HS-5 (cell line): ENCODE data around the gene COX5A.
A peak's percentile ranks its signal among the peaks of the same experiment; 100 is the strongest.

Experiments
- DNase-seq: peaks from one replicate; pipeline ENCODE4 v3.0.0-alpha.2; 2012; ENCODE audit warnings: low read depth

COX5A gene

DNA sequence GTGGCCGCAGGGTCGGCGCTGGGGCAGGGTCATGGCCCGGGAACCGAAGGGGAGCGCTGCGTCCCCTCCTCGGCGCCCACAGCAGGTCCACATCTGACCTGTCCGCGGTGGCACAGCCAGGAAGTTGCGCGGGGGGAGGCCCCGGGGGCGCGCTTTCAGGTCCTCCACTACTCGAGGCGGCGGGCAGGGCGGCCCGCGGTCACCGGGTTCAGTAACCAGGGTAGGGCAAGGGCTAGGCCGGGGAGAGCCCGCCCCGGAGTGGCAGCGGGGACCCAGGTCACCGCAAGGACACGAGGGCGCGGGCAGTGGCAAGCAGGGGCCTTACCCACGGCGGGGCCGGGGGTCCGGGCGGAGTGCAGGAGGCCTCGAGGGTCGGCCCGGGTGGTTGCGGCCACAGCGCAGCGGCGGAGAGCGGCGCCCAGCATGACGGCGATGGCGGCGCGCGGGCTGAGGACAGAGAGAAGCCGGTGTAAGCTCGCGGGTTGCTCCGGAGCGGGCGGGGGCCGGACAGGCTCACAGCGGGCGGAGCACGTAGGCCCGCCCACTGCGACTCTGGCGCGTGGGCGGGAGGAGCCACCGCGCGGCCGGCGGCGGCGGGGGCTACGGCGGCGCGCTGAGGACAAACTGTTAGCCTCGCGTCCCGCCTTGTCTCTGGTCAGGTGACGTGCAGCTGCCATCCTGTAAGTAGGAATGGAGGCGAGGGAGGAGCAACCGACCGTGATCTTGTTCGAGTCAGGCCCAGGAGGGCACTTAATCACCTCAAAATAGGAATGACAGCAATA, at the start of gene COX5A:
TSS of gene COX5A (minus strand) at position 484 of the 782 bp plus-strand sequence. CDS start at position 425, 59 bp downstream.
- peak; percentile 76 for DNase-seq

- DNase-seq: peak; percentile 38
Measured at GRCh38 chr15:74983725-74984231, 45.9 kb upstream of the COX5A start.

DNA sequence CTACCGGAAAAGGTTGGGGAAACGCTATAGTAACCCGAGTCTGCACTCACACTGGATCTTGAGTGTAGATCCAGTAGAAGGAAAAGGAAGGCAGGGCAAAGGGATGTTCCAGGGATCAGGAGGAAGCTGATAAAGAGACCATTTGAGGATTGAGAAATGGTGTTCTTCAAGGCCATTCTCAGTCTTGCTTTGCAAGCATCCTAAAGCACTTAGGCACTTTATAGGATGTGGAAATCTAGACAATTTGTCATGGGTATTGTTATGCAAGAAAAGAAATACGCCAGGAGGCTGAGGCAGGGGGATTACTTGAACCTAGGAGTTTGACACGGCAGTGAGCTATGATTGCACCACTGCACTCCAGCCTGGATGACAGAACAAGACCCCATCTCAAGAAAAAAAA, 44.3 kb upstream of the COX5A start:
- no peak for DNase-seq

GRCh38 chr15:74978503-74978902, 40.6 kb upstream of the COX5A start:
- no peak for DNase-seq

DNA sequence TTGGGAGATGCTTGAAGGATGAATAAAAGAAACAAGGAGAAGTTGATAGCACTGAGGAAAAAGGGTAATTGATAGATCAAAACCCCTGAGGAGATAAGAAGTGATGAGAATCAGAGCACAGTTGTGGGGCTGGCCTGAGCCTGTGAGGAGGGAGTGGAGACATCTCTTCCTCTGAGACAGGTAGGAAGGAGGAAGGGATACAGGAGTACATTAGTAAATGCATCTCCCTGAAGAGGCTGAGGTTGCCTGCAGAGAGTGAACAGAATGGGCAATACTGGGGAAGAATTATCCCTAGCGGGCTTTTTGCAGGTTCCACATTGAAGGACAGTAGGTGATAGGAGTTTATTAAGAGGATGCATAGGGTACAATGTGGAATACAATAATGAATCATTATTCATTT, 40.2 kb upstream of the COX5A start:
- no peak for DNase-seq

DNA sequence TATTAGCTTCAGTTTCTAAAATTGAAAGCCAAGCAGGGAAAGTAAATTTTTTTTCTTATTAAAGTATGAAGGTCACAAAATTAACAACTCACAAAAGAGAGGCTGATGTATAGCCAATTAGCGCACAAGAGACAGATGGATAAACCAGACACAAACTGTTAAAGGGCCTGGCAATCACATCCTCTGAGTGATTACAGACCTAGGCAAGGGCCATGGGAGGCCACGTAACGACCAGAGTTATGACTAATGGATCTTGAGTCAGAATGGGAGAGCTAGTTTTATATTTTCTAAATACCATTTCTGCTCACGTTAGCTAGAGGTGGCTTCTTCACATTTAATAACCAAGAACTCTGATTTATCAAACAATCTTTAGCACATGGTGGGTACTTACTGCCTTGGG, 39.7 kb upstream of the COX5A start:
- DNase-seq: no peak

DNA sequence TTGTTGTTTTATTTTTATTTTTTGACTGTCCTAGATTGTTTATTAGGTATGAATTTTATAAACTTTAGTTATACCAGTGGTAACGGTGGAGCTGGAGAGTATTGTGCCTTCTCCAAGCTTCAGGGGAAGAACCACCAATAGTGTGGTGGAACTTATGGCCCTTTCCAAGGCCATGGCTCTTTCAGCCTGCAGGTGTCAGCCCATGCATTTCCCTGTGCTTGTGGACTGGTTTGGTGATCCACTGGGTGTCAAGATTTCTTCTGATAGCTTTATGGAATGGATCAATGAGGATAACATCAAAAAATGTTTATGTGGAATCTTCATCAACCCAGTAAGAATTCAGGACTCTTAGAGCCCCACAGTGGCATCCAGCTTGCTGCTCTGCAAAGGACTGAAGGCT, 38.3 kb upstream of the COX5A start:
- DNase-seq: no peak

- no peak for DNase-seq
Measured at GRCh38 chr15:74967670-74968069, 29.8 kb upstream of the COX5A start.

DNA sequence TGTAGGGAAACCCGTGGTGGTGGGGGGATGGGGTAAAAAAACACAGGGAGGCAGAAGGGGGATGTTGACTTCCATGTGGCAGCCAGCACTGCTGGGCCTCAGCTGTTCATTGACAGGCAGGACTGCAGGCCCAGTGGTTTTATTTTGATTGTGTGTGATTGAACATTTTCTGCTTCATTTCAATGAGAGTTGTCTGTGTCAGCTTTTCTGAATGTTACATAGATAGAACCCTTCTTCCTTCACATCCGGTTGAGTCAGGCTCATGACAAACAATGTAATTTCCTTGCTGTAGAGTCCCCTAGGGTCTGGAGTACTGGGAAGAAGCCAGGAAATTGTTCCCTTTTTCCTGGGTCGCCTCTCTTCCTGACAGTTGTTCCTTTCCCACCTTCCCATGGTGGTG, 26.9 kb upstream of the COX5A start:
- DNase-seq: no peak

DNA sequence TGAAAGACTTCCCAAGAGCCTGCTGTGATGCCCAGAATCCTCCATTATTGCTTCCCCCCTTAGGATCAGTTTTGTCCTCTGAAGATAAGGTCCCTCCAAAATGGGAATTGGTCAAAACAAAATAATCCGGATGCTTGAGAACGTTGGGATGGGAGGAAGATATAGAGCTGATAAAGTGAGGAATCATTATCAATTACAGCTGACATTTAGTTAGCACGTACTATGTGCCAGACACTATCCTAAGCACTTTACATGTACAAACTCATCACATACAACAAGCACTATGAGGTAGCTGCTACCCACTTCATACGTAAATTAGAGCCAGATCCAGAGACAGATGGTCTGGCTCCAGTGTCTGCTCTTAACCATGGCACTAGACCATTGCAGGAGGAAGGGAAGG, 25.3 kb upstream of the COX5A start:
- no peak for DNase-seq

DNA sequence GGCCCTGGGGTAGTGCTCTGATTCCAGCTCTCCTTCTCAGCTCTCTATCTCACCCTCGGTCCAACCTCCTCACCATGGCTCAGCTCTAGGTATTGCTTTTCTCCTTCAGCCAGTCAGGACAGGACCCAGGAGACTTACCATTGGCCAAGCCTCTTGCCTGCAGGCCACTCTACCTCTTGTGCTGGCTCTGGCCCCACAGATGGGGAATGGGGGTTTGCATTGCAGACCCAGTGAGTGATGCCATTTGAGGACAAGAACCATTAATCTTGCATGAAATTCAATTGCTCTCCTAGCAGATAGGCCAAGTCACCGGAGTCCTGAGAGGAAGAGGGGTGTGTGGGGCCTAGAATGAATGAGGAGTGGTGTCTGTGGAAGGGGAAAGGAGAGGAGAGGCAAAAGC, 24.8 kb upstream of the COX5A start:
- no peak for DNase-seq

DNA sequence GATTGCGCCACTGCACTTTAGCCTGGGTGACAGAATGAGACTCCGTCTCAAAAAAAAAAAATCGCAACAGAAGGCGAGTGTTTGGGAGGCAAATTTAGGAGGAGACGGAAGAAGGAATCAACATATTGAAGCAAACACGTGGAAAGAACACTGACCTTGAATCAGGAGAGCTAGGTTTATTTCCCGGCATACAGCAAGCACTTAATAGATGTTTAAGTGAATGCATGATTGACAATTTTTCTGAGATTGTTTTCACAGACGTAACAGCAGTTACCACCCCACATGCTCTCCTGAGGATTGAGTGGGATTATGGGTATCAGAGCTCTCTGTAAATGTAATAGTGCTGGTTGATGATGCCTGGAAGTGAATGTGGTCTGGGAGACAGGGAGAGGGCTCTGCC, 24.3 kb upstream of the COX5A start:
- DNase-seq: no peak

GRCh38 chr15:74961616-74962015, 23.7 kb upstream of the COX5A start:
- DNase-seq: no peak

GRCh38 chr15:74960995-74961588, 23.2 kb upstream of the COX5A start:
- no peak for DNase-seq

- DNase-seq: no peak
Measured at GRCh38 chr15:74960286-74960685, 22.4 kb upstream of the COX5A start.

DNA sequence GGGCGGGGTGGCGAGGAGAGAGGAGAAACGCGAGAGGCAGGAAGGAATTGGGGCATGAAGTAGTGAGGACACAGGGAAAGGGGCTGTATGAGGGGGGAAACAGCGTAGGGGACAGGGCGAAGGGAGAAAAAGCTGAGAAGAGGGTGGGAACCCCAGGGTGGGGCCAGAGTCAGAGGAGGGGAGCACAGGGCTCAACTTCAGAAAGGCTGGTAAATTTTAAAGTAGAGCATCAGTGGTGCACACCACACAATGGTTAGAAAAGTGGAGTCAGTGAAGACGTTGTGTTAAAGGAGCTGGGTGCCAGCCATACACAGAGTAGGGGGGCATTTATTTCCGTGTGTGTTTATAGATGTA, 21.7 kb upstream of the COX5A start:
- no peak for DNase-seq

- no peak for DNase-seq
Measured at GRCh38 chr15:74958908-74959585, 21.2 kb upstream of the COX5A start.

DNA sequence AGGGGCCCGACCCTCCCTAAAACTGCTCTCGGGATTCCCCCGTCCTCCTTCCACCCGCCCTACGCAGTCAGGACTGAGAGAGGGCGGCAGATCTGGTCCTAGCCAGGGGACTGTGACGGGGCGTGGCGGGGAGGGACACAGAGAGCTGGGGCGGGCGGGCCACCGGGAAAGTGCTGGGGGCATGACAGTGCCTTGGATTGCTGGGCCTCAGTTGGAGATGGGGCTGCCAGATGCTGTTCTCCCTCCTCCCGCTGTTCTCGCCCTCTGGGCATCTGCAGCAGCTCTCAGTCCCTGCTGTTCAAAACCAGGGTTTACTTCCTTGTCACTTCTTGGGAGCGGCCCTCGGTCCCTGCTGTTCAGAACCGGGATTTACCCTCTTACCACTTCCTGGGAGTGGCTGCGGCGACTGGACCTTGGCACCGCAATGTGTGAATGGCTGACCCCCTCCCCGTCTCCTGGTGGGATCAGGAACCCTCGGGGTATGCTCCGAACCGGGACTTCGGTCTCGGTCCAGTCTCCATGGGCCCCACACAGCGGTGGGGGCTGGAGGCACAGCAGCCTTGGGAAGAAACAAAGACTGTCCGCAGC, 20.5 kb upstream of the COX5A start:
- no peak for DNase-seq

DNA sequence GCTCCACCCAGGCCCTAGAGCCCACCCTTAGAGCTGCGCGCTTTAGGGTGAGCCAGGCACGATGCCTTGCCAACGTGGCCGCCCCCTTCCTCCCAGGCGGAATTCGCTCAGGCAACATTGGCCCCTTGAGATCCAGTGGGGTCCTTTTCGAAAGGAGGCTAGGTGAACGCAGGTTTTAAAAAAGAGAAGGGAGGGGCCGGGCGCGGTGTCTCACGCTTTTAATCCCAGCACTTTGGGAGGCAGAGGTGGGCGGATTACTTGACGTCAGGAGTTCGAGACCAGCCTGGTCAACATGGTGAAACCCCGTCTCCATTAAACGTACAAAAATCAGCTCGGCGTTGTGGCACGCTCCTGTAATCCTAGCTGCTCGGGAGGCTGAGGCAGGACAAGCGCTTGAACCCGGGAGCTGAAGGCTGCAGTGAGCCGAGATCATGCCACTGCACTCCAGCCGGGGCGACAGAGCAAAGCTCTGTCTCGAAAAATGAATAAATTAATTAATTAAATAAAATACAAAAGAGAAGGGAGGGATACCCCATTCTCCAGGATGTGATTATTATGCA, 19.7 kb upstream of the COX5A start:
- no peak for DNase-seq

- peak; percentile 74 for DNase-seq
Measured at GRCh38 chr15:74956648-74957475, 19.0 kb upstream of the COX5A start, which contains the start of gene RPP25. TSS of gene RPP25 (minus strand) at chr15:74956772. CDS start at chr15:74956583, 189 bp downstream.
